ENCODE data around the gene EIF4G3.

- TF ChIP-seq, protein P1, sequence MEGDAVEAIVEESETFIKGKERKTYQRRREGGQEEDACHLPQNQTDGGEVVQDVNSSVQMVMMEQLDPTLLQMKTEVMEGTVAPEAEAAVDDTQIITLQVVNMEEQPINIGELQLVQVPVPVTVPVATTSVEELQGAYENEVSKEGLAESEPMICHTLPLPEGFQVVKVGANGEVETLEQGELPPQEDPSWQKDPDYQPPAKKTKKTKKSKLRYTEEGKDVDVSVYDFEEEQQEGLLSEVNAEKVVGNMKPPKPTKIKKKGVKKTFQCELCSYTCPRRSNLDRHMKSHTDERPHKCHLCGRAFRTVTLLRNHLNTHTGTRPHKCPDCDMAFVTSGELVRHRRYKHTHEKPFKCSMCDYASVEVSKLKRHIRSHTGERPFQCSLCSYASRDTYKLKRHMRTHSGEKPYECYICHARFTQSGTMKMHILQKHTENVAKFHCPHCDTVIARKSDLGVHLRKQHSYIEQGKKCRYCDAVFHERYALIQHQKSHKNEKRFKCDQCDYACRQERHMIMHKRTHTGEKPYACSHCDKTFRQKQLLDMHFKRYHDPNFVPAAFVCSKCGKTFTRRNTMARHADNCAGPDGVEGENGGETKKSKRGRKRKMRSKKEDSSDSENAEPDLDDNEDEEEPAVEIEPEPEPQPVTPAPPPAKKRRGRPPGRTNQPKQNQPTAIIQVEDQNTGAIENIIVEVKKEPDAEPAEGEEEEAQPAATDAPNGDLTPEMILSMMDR (conservative IDR thresholded peaks at IDR 0.05; ENCODE audit: low read depth, low read length) = no peak
- no peak for TF ChIP-seq EZH2 (IDR thresholded peaks at IDR 0.05; ENCODE audit: borderline replicate concordance, low read depth, low read length, poor library complexity, severe bottlenecking)
Measured at GRCh38 chr1:20949871-20950590, 226.7 kb downstream of the EIF4G3 start.

All from A673 (cell line).